ENCODE results near the gene TMEM258.

Gene TMEM258

DNA sequence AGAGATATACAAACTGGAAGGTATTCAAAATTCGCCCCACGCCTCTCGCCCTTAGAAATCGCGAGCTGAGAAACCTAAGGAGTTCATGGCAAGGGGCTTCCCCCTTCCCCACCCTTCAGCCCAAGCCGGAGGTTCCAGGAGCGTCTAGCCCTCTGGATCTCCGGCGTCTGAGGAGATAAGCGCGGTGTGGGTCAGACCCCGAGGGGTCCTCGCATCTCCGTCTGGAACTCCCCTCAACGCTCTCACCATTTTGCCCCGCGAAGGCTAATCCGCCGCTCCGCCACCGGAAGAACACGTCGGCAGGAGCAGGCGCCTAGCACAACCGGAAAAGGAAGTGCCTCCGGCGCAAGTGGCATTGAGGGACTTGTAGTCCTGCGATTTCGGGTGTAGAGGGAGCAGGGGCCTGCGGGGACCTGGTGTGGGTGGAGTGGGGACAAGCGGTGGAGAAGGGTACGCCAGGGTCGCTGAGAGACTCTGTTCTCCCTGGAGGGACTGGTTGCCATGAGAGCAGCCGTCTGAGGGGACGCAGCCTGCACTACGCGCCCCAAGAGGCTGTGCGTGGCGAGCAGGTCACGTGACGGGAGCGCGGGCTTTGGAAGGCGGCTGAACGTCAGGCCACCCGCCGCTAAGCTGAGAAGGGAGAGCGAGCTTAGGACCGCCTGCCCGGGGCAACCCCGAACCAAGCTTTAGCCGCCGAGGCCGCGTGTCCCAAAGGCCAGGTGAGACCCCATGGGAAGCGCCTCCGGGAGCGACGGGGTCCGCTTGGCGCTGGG lies at the start of gene TMEM258, which contains the start of gene FEN1:
TSS of gene TMEM258 (minus strand) at position 290 of the 773 bp plus-strand sequence. CDS start at position 249, 41 bp downstream.
TSS of gene FEN1 (plus strand) at position 602 of the 773 bp plus-strand sequence. CDS start 2,451 bp downstream, outside the sequence.
- DNase-seq (ENCODE audit: low spot score) = peak; percentile 89

DNA sequence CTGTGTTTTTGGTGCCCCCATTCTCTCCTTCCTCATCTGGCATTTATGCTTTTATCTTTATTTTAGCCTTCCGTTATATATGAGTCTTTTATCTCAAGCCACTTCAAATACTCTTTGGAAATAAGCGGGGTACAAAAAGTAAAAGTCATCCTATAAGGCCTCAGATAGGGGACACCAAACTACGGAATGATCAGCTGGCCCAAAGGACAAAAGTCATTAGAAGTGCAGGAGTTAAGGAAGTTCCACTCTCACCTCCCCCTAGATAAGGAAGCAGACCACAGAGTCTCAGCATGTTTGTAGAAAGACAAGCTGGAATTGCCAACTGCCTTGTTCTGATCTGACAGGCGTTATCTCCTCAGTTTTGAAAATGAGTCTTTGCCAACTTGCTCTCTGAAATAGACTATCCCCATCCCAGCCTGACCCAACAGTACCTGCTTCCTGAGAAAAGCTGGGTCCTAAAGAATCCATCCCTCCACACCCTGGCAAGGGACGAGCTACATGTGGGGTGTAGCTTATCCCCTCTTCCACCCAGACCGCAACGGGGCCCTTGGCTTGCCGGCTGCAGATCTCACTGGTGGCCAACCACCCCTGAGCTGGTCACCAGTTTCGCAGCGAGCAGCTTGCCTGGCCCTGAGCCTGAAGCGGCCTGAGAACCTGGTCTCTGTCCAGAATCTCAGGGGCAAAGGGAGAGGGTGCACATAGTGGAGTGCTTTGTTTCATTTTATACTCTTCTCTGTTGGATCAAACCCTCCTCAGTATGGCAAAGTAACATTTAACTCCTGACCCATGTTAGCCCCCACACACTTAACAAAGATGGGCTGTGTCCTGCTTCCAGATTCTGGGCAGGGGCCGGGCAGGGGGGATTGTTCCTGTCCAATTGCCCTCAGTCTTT lies 49.5 kb upstream of the TMEM258 start:
- peak; percentile 40 for DNase-seq (ENCODE audit: low spot score)

DNA sequence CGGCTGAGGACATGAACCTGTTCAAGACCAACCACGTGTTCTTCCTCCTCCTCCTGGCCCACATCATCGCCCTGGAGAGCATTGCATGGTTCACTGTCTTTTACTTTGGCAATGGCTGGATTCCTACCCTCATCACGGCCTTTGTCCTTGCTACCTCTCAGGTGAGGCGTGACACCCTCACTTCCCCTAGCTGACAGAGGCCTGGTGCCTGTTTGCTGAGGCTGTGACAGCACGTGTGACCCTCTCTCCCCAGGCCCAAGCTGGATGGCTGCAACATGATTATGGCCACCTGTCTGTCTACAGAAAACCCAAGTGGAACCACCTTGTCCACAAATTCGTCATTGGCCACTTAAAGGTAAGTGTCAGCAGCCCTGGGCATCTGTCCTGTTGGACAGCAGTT lies 48.0 kb upstream of the TMEM258 start:
- no peak for DNase-seq (ENCODE audit: low spot score)

DNA sequence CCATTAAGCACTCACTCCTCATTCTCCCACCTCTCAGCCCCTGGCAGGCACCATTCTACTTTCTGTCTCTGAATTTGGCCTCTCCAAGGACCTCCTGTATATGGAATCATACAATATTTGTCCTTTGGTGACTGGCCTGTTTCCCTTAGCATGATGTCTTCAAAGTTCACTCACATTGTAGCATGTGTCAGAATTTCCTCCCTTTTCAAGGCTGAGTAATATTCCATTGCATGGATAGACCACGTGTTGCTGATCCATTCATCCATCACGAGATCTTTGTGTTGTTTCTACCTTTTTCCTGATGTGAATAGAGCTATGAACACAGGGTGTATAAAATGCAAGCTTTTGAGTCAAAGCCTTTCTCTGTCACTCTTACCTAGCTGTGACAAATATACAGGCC lies 47.3 kb upstream of the TMEM258 start:
- no peak for DNase-seq (ENCODE audit: low spot score)

DNA sequence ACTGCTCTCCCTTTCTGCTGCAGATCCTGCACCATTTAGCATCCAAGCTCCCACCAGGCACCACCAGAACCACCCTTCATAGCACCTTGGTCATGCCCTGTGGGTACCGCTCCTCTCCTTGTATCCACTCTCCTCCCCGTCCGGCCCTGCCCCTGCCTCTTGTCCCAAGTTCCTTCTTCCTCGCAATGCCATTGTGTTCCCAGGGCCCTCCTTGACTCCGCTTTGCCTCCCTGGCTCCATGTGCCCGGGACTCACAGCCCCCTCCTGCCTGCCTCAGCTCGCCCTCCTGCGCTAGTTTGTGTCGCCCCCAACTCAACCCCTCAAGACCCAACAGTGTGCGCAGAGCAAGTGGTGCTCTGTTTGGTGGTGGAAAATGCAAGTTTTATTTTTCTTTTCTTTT lies 46.5 kb upstream of the TMEM258 start:
- no peak for DNase-seq (ENCODE audit: low spot score)

DNA sequence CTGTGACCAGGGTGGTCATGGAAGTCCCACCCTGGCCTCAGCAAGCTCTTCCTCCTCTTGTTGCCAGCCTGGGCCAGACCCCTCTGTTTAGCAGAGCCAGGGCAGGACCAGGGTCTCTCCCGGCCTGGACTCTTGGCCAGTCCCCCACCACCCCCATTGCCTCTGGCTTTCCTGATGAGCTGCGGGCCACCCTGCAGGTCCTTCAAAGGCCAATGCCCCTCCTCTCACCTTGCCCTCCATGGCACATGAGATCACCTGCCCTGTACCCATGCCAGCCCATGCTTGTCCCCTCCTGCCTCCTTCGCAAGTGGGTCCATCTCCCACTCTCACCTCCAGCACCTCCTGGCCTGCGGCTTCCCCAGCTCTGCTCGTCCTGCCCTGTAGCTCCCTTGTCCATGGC lies 46.1 kb upstream of the TMEM258 start:
- DNase-seq (ENCODE audit: low spot score) = no peak

DNA sequence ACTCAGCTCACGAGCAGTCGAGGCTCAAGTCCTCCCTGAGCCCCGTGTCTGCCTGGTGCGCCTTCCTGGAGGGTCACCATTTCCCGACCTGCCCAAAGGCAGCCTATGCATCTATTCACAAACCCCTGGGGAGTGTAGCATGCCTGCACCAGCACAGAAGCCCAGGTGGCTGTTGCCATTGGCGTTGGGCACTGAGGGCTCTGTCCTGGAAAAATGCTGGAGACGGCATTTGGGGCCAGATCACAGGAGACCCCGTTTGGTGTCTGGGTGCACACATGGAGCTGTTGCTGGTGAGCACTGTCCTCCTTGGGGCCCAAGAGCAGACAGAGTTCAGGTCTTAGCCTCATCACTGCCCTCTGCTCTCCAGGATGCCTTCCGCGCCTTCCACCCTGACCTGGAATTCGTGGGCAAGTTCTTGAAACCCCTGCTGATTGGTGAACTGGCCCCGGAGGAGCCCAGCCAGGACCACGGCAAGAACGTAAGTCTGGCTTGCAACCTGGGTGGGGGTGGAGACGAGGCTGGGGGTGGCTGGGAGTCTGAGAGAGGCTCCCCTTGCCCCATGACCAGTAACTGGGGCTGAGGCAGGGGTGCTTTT lies 45.1 kb upstream of the TMEM258 start:
- no peak for DNase-seq (ENCODE audit: low spot score)

DNA sequence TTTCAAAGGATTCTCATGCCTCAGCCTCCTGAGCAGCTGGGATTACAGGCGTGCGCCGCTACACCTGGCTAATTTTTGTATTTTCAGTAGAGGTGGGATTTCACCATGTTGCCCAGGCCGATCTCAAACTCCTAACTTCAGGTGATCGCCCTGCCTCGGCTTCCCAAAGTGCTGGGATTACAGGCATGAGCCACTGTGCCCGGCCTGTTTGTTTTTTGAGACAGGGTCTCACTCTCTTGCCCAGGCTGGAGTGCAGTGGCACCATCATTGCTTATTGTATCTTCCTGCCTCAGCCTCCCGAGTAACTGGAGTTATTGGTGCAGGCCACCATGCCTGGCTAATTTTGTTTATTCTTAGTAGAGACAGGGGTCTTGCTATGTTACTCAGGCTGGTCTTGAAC lies 43.8 kb upstream of the TMEM258 start:
- DNase-seq (ENCODE audit: low spot score) = no peak

DNA sequence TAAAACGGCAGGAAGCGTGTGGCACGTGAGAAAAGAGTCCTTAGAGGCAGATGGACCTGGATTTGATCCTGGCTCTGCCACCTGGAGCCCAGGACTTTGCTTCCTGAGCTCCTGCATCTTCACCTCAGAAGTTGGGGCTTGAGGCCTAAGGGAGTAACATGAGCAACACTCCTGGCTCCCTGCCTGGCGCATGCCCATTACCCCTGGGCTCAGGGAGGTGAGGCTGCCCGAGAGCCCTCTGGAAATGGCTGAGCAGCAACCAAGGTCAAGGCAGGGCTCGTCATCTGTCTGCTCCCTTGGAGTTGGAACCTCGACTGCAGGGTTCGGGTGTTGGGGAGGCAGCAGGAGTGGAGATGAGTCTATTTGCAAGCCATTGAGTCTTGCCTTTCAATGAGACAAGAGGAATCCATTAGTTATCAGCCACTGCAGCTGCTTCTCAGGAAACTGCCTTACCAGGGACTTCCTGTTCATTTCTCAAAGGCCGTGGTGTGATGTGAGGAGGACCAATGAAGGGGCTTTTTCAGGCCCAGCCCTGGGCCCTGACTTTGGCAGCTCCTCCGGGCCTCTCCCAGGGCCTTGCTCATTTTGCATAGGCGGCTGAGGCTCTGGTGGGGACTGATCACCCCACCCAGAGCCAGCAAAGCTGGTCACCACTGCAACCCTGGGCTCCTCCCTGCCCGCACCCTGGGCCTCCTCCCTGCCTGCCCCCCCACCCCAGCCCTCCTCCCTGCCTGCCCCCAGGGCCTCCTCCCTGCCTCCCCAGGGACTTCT lies 42.1 kb upstream of the TMEM258 start:
- DNase-seq (ENCODE audit: low spot score) = no peak

DNA sequence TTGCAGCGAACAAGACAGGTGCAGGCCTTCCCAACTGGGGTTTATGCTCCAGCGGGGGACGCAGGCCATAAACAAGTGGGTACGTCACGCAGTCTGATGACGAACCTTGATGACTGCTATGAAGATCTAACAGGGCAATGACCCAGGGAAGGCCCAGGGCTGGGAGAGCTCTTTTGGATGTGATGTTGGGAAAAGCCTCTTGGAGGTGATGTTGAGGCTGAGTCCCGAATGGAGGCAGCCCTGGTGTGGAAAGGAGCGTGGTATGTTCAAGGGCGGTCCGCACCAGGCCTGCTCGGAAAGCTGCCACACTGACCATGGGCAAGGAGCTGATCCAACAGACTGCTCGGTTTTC lies 41.5 kb upstream of the TMEM258 start:
- DNase-seq (ENCODE audit: low spot score) = no peak

DNA sequence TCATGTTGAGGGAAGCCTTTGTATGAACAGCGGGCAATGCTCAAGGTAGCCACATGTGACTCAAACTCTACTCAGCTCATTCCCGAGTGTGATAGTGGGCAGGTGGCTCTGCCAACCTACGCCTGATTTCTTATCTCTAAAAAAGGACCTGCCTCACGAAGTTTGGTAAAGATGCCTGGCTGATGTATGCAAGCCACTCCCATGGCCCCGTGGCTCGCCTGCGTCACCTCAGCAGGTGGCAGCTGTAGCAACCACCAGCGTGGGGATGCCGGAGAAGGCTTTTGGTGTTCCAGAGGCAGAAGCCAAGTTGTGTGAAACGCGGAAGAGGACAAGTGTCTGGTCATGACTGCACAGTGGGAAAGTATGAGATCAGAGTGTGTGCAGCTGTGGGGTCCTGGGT lies 41.1 kb upstream of the TMEM258 start:
- no peak for DNase-seq (ENCODE audit: low spot score)

DNA sequence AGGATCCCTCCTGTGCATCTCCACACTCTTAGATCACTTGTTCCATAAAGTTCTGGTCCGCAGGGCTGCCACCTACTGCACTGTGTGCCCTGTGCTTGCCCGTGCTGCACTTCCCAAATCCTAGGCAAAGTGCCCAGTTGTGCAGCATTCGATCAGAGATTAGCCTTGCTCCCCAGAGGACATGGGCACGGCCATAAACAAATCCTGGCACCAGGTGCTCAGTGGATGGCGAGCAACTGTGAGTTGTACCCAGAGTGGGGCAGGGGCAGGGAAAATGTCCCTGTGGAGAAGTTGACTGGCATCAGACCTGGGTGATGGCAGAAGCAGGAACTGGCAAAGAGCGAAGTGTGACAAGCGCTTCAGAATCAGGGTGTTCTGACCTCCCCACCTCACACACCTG lies 40.4 kb upstream of the TMEM258 start:
- DNase-seq (ENCODE audit: low spot score) = no peak

DNA sequence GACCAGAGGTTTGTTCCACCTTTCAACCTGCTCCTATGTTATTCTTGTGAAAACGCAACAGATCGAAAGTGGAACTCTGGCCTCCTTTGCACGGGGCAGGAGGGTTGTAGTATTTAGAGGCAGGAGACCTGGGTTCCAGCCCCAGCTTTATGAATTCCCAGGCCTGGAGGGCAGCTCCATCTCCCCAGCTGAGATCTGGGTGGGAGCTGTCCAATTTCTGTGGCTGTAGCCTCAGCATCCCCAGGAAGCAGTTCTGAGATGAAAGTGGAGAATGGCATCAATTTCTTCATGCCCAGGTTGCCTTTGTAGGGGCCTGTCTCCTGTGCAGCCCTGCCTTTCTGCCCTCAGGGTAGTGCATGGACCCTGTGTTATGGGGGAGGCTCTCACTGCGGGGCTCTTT lies 39.8 kb upstream of the TMEM258 start:
- DNase-seq (ENCODE audit: low spot score) = no peak

DNA sequence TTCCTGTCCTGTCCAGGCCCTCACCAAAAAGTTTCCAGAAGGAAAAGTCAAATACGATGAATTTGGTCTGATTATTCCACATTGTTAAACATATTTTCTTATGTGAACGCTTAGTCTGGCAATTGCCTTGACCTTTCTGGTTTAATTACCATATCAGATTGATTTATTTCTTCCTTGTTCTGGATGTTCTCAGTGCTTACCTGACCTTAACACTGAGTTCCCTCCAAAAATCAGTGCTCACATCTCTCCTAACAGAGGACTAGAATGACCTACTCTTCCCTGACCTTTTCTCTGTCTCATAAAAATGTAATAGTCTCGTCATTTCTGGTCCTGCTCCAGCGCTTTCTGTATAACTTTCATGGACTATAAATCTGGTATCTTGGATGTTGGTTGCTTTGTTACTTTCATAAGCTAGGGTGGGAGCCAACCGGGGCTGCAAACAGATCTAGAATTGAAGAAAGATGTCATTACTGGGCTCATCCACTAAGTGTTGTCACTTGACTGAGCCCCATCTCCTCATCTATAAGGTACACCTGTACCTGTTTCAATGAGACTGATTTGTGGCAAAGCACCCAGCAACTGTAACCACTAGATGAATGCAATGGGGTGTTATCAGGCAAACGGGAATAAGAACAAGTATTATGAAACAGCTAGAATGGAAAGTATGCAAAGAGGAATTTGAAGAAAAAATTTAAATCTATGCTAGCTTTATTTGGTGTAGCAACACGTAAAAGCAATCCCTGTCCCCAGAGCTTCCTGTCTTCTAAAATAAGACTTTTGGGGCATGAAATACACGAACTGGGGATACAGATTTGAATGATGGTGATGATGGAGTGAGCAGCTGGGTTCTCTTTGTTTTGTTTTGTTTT lies 38.1 kb upstream of the TMEM258 start:
- DNase-seq (ENCODE audit: low spot score) = no peak

DNA sequence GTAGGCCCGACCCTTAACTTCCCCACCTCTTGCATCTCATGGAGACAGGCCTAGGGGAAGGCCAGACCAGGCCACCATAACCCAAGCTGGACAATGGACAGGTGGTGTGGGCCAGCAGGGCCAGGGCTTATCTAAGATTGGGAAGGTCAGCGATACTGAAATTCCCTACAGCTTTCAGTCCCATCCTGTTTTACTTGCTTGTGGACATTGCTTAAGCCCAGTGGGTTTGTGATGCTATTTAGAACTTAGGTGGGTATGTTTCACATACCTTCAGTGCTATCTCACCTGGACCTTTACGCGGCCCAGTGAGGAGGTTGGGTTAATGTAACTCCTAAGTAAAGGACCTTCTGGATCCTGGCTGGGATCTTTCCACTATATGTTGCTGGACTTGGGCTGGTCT lies 37.4 kb upstream of the TMEM258 start:
- no peak for DNase-seq (ENCODE audit: low spot score)

DNA sequence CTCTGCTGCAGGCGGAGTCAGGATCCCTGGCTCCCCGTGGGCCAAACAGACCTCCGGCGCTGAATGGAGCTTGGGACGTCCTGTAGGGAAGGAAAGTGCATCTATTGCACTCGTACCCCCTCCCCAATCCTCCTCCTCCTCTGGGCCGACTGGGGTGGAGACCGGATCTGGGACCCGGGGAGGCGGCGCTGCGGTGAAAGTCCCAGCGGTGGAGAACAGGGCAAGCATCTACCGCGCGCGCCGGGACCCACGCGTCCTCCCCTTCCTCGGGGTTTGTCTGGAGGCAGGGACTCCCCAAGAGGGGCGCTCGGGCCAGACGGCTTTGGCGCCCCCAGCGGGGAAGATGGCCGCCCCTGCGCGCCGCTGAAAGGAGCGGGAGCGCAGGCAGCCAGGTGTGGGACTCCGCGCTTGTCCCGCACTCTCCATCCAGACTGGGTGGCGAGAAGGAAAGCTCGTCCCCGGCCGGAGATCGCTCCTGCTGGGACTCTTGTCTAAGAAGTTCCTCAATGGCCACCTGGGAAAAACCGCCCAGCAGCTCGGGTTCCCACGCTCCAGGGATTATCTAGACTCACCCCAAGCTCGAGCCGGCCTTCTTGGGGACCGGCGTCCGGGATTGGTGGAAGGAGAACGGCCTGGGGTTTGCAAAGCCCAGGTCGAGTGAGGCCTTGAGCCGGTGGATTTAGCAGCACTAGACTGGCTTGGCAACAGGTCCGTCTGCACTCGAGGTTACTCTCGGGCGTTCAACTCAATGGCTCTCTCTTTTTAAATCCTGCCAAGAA lies 36.4 kb upstream of the TMEM258 start:
- DNase-seq (ENCODE audit: low spot score) = no peak

DNA sequence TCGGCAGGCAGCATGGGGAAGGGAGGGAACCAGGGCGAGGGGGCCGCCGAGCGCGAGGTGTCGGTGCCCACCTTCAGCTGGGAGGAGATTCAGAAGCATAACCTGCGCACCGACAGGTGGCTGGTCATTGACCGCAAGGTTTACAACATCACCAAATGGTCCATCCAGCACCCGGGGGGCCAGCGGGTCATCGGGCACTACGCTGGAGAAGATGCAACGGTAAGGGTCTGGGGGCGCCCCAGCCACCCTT lies 35.9 kb upstream of the TMEM258 start:
- DNase-seq (ENCODE audit: low spot score) = no peak

DNA sequence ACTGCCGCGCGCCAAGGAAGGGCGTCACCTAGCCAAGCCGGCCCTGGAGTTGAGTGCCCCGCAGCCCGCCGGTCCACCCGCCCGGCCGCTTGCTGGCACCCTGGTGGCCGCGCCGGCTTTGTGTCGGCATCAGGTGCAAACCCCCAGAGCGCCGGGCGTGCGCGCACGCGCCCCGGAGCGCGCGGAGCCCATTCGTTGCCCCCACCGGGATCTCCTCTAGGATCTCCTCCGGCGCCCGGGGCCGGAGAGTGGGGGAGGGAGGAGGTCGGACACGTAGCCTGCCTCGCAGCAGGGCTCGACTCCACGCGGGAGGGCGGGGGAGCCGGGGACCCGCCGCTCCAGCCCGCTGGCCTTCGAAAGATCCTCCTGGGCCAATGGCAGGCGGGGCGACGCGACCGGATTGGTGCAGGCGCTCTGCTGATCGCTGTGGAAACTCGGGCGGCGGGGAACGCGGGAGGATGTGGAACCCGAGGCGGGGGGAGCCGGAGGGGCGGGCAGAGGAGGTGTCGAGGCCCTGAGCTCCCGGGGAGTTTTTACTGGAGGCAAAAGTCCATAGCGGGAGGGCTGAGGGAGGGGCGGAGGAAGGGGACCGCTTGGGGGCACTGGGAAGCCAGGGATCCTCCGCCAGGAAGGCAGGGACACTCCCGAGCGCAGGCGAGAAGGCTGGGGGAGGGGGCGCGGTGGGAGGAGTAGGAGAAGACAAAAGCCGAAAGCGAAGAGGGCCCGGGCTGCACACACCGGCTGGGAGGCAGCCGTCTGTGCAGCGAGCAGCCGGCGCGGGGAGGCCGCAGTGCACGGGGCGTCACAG lies 35.4 kb upstream of the TMEM258 start, which contains the start of gene FADS2:
TSS of gene FADS2 (plus strand) at position 730 of the 808 bp plus-strand sequence. CDS start 91 bp downstream, outside the sequence.
- no peak for DNase-seq (ENCODE audit: low spot score)

DNA sequence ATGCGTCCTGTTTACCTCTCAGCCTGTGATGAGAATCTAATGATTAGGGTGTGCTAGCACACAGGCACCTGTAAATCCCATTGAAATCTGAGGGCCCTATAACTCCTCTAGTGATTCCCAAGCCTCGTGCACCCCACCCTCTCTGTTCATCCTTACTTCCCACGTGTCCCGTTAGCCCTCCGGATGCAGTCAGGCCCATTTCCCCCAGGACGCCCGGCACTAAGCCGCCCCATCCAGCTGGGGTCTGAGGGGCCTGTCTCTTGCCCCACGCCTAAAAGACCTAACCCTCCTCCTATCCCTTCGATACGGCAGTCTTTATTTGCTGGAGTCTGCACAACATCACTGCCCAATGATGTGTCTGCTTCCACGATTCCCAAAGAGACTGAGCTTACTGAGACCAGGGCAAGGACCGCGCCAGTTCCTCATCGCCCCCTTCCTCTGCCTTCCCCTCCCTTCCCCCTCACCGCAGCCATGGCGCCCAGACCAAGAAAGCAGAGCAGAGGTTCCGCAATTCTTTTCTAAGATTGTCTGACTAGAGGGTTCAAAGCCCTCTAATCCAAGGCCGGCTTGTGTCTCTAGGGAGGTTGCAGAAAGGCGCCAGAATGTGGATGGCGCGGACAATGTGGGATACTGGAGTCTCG lies 34.7 kb upstream of the TMEM258 start:
- no peak for DNase-seq (ENCODE audit: low spot score)

All from COLO829 (cell line).